Thyroid gland (tissue), 4 donors: ENCODE results near the gene RPTOR. TPM values are rescaled to one million over a fixed set of nuclear protein-coding genes. Genes with fewer than 3 reads are reported as not detected.

Experiments
- DNase-seq, 2 donors: peaks; one replicate each; pipeline ENCODE4 v3.0.0-alpha.2; 2019
- H3K27ac ChIP-seq, 3 donors: fragments of 200-600 bp; sonication (generic); 1 replicate in 2 of 3; 2 replicates in 1 of 3; pipeline ENCODE4 v1.5.1; 2016 to 2019; ENCODE audit warnings: mild to moderate bottlenecking in 1 of 3, moderate library complexity in 1 of 3
- H3K27me3 ChIP-seq: fragments of 200-600 bp; sonication (generic); one replicate; pipeline ENCODE4 v1.5.1; 2019
- H3K36me3 ChIP-seq, 2 donors: fragments of 200-600 bp; sonication (generic); one replicate each; pipeline ENCODE4 v1.5.1; 2016 to 2019
- H3K4me1 ChIP-seq, 2 donors: fragments of 200-600 bp; sonication (generic); one replicate each; pipeline ENCODE4 v1.5.1; 2017 to 2019
- H3K4me3 ChIP-seq, 3 donors: fragments of 200-600 bp; sonication (generic); replicated peaks in 1 of 3; 1 replicate in 2 of 3; 2 replicates in 1 of 3; pipeline ENCODE4 v1.5.1; 2016; ENCODE audit warnings: mild to moderate bottlenecking in 1 of 3
- H3K9me3 ChIP-seq: fragments of 200-600 bp; sonication (generic); one replicate; pipeline ENCODE4 v1.5.1; 2017
- CTCF ChIP-seq, 6 experiments: fragments of 200-600 bp in 3 of 6; fragments of 450-650 bp in 3 of 6; sonication (generic) in 3 of 6; IDR thresholded peaks; one replicate each; pipeline ENCODE4 v1.5.1; 2016 to 2019; ENCODE audit warnings: antibody characterized with exemption in 6 of 6, mild to moderate bottlenecking in 2 of 6, inconsistent platforms in 1 of 6, moderate library complexity in 1 of 6
- POLR2A ChIP-seq, 2 donors: fragments of 450-650 bp; IDR thresholded peaks; one replicate each; pipeline ENCODE4 v1.6.1; 2017; ENCODE audit warnings: antibody characterized with exemption in 2 of 2, mild to moderate bottlenecking in 2 of 2, moderate library complexity in 1 of 2
- WGBS, 2 donors: methylation state at CpG; one replicate each; pipeline ENCODE4 v1.1.5; 2017; 5-methylcytosine and 5-hydroxymethylcytosine counted together
- intact Hi-C: fragments of 100-400 bp; cut with DNase I; formaldehyde crosslinking; loops from one replicate; pipeline ENCODE4 v1.15.1; 2023
- total RNA-seq, 4 donors: library from RNA; depleted of rRNA; stranded (reverse); fragments of >200 nt; gene quantifications; one replicate each; pipeline ENCODE4 v1.2.3, GENCODE V29; 2016

The RPTOR gene
- total RNA-seq, 4 donors from 2014 or later = 24.2 to 58.1 (median 34.5) TPM

GRCh38 chr17:80681215-80681614 lies 136.6 kb downstream of the RPTOR start:
- TF ChIP-seq CTCF (IDR thresholded peaks at IDR 0.05) = no peak
- no peak for TF ChIP-seq POLR2A (IDR thresholded peaks at IDR 0.05)
- intact Hi-C loops = no loop called here
- Histone ChIP-seq H3K27me3 (no peaks in the 10 kb centered on the region), H3K36me3 (no peaks in the 10 kb centered on the region), H3K9me3 (no peaks in the 10 kb centered on the region), H3K4me3 (no peak overlapping the region), H3K27ac (no peak overlapping the region), H3K4me1 (no peaks in the 10 kb centered on the region)
- DNase-seq = no peak
- WGBS, 2 donors = 91 to 93% methylated on average over 18 of the region's 18 CpGs

DNA sequence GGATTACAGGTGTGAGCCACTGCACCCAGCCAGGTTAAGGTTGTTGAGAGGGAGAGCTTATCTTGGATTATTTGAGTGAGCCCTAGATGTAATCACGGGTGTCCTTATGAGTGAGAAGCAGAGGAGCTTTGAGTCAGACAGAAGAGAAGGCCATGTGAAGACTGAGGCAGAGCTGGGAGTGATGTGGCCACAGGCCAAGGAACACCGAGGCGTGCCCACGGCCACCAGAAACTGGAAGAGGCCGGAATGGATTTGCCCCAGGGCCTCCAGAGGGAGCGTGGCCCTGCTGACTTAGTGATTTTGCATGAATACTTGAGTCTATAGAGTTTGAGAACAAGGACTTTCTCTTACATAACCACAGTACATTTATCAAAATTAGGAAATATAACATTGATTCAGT lies 137.7 kb downstream of the RPTOR start:
- no peak overlapping the region for H3K27ac ChIP-seq
- no peaks in the 10 kb centered on the region for H3K27me3 ChIP-seq
- intact Hi-C loops = no loop called here
- DNase-seq = no peak
- no peak overlapping the region for H3K4me3 ChIP-seq
- no peaks in the 10 kb centered on the region for H3K9me3 ChIP-seq
- WGBS, 2 donors = 88 to 91% methylated on average over 6 of the region's 6 CpGs
- no peaks in the 10 kb centered on the region for H3K4me1 ChIP-seq
- no peaks in the 10 kb centered on the region for H3K36me3 ChIP-seq
- TF ChIP-seq POLR2A (IDR thresholded peaks at IDR 0.05) (no peak), CTCF (IDR thresholded peaks at IDR 0.05) (no peak)

GRCh38 chr17:80683625-80684104 lies 139.0 kb downstream of the RPTOR start:
- no peaks in the 10 kb centered on the region for H3K36me3 ChIP-seq

GRCh38 chr17:80687839-80688238 lies 143.2 kb downstream of the RPTOR start:
- no peak for DNase-seq
- no peak overlapping the region for H3K27ac ChIP-seq
- no peaks in the 10 kb centered on the region for H3K27me3 ChIP-seq
- no peaks in the 10 kb centered on the region for H3K36me3 ChIP-seq
- H3K9me3 ChIP-seq = no peaks in the 10 kb centered on the region
- WGBS, 2 donors = 98% methylated on average over 9 of the region's 9 CpGs
- TF ChIP-seq CTCF (IDR thresholded peaks at IDR 0.05) (no peak), POLR2A (IDR thresholded peaks at IDR 0.05) (no peak)
- intact Hi-C loops = no loop called here
- H3K4me1 ChIP-seq = no peaks in the 10 kb centered on the region
- no peak overlapping the region for H3K4me3 ChIP-seq

More at GRCh38 chr17:80683625-80684104, 139.0 kb downstream of the RPTOR start:
- H3K4me3 ChIP-seq = no peak overlapping the region
- H3K27ac ChIP-seq = no peak overlapping the region
- no peaks in the 10 kb centered on the region for H3K27me3 ChIP-seq
- no peaks in the 10 kb centered on the region for H3K4me1 ChIP-seq
- 79 to 88% methylated on average over 10 of the region's 10 CpGs for WGBS, 2 donors
- no peaks in the 10 kb centered on the region for H3K9me3 ChIP-seq
- intact Hi-C loops = no loop called here
- DNase-seq = no peak
- TF ChIP-seq POLR2A (IDR thresholded peaks at IDR 0.05) (no peak), CTCF (IDR thresholded peaks at IDR 0.05) (no peak)

DNA sequence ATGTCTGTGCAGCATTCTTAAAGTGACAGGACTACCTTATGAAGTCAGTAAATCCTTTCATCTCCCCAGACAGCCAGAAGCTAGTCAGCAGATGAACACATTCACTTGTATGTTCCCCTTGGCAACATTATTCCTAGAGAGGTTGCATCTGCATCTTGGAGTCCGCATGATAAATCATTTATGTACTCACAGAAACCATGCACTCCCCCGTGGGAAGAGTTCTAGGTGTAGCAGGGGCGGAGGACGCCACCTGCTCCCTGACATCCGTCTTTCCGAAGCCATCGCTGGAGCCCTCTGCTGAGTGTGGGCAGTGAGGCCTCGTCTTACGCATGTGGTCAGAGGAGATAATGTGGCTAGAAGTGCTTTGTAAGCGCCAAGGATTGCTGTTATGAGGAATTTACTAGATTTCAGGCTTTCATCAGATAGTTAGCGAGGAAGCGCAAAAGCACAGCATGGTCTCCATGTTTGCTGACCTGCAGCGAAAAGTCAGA lies 144.5 kb downstream of the RPTOR start:
- Histone ChIP-seq H3K4me3 (no peak overlapping the region), H3K36me3 (no peaks in the 10 kb centered on the region), H3K27ac (no peak overlapping the region), H3K4me1 (no peaks in the 10 kb centered on the region), H3K27me3 (no peaks in the 10 kb centered on the region), H3K9me3 (no peaks in the 10 kb centered on the region)
- intact Hi-C loops = no loop called here
- DNase-seq = no peak
- 91 to 93% methylated on average over 13 of the region's 13 CpGs for WGBS, 2 donors
- TF ChIP-seq CTCF (IDR thresholded peaks at IDR 0.05) (no peak), POLR2A (IDR thresholded peaks at IDR 0.05) (no peak)
